GM19395 (cell line): ENCODE measurements around the gene SGSM1.

Experiments used
- ATAC-seq: cut with Tn5 transposase; IDR thresholded peaks from one replicate; pipeline ENCODE4 v1.9.1; 2021; ENCODE audit warnings: mild to moderate bottlenecking, moderate library complexity; ENCODE audit not compliant: unreplicated experiment

Gene SGSM1

DNA sequence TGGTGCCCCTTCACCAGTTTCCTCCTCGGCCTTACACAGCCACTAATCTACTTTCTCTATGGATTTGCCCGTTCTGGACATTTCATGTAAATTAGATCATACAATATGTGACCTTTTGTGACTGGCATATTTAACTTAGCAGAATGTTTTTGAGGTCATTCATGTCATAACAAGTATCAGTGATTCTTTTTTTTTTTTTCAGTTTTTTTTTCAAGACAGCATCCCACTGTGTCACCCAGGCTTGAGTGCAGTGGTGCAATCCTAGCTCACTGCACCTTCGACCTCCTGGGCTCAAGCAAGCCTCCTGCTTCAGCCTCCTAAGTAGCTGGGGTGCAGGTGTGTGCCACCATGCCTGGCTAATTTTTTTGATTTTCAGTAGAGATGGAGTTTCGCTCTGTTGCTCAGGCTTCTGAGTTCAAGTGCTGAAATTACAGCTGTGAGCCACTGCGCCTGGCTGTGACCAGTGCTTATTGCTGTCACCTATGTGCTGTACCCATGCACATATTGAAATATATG is 169.2 kb downstream of the SGSM1 start:
- ATAC-seq = no peak

DNA sequence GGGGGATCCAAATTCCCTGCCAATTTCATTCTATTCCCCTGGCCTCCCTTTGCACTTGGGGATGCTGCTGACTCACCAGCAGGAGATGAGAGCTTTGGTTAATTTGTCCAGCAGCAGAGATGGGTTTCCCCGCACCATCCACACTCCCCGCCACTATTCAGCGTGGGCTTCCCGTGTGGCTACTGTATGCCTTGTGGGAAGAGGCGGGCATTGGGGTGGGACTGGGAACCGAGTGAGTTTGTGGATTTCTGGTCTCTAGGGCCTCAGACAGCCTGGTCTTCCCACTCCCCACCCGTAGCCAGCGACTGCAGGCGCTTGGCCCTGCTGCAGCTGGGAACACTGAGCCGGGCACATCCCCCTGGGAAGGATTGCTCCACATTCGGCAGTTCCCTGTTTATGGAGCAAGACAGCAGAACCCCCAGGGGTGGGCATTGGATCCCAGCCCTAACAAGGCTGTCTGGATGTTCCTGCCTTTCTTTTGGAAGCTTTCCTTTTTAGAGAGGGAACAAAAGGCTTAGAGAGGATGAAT is 169.9 kb downstream of the SGSM1 start:
- ATAC-seq = no peak

GRCh38 chr22:24976442-24977218 is 170.6 kb downstream of the SGSM1 start:
- ATAC-seq = no peak
